NCI-H526 treated with DMSO at 0.1 percent for 48 hours (cell line): ENCODE measurements around the gene EFNA4.
"Not testable (repeated sequence)": the region's sequence is repeated elsewhere in the genome, so short reads cannot be mapped to it uniquely, and the experiment has no call there.

Source experiments
- DNase-seq: peaks from one replicate; lab custom pipeline; 2025; lab: John Stamatoyannopoulos, UW

Gene EFNA4

DNA sequence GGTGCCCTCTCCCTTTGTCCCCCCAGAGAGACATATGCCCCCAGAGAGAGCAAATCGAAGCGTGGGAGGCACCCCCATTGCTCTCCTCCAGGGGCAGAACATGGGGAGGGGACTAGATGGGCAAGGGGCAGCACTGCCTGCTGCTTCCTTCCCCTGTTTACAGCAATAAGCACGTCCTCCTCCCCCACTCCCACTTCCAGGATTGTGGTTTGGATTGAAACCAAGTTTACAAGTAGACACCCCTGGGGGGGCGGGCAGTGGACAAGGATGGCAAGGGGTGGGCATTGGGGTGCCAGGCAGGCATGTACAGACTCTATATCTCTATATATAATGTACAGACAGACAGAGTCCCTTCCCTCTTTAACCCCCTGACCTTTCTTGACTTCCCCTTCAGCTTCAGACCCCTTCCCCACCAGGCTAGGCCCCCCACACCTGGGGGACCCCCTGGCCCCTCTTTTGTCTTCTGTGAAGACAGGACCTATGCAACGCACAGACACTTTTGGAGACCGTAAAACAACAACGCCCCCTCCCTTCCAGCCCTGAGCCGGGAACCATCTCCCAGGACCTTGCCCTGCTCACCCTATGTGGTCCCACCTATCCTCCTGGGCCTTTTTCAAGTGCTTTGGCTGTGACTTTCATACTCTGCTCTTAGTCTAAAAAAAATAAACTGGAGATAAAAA, 23.5 kb downstream of the EFNA4 start:
- no peak for DNase-seq

DNA sequence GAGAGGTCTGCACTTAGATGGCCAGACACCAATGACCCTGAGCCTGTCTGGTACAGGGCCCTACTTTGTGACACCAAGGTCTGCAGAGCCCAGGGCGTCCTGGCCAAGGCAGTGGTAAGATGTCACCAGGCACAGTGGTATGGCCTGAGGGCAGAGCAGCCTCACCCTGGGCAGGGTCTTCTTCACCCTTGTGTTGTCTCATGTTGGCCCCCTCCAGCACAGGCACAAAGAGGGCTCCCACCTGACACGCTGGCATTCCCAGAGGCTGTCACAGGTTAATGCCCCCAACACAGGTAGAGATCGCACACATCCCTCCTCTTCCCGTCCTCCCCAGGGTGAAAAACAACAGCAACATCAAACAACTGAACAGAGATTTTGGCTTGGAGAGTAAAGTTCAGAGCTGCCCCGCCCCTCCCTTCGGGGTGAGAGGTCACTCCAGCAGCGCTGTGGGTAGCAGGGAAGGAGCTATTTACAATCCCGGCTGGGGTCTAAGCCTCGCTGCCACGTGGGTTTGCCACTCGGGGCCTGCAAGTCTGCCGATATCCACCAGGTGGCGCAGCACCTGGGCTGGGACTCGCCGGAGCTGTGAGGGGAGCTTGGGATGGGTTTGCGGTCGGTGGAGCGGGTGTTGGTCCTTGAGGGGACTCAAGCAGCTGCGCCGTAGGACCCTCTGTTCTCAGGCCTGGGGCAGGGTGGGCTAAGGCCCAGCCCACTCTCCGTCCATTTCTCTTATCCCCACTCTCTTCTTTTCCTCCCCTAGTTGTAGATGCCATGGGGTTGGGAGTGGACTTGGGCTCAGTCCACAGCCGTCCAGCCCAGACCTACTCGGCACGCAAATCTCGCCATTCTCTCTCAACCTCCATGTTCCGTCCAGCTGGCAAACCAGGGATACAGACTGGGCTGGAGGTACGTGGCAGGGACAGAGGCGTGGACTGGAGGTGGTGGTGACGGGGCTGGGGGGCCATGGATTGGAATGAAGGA, 27.8 kb downstream of the EFNA4 start:
- DNase-seq = peak; percentile 83

DNA sequence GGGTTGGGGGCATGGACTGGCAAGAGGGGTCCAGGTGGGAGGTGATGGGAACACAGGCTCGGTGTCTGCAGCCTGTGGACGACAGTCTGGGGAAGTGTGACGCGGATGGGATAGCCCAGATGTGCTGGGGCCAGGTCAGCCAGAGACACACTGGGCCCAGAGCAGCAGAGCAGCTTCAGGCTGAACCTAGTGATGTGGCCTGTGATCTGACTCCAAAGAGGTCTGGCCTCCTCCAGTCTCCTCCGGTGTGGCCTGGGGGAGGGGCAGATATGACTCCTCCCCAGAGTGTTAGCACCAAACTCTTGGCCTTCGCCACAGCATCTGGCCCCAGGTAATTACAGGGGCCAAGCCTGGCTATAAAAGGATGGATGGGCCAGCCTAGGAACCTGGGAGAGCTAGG, 28.6 kb downstream of the EFNA4 start:
- DNase-seq = no peak

DNA sequence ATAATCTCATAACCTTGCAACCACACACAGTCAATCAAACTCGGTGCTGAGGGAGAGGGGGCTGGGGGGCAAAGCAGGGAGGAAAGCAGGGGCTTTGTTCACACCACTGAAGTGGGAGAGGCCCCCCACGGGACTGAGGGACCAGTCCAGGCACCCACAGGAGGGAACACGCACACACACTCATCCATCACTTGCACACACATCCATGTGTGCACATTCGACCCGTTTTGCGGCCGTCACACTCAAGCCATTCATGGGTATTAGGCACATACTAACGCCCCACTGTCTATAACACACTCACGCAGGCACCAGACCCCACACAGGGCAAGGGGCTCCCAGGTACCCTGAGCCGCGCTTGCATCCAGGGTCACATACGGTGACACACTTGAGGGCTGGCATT, 29.1 kb downstream of the EFNA4 start:
- DNase-seq = no peak

DNA sequence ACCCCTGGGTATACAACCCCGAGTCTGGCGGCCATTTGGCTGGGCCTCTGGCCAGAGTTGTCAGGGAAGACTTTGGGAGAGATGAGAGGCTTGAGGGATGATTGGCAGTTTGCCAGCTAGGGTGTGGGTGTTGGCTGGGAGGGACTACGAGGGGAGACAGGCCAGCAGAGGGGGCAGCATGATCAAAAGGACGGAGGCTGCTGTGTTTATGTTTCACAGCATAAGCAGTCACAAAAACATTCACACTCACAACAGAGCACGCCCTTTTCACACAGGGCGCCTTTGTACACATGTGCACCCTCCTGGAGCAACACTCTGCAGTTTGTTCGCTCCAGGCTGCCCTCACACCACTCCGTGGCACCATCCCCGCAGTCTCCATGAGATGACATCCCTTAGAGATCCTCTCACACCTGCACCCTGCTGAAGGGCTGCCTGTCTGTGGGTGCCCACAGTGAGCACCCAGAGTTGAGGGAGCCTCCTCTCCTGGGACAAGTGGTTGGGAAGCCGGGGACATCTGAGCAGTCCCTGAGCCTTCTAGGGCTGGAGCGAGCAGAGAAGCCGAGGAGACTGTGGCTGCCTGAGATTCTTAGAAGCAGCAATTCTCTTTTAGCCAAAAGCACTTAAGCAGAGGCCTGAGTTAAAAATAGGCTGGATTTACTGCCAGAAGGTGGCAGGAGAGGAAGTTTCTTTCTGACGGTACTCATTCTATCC, 30.5 kb downstream of the EFNA4 start:
- DNase-seq = peak; percentile 85

DNA sequence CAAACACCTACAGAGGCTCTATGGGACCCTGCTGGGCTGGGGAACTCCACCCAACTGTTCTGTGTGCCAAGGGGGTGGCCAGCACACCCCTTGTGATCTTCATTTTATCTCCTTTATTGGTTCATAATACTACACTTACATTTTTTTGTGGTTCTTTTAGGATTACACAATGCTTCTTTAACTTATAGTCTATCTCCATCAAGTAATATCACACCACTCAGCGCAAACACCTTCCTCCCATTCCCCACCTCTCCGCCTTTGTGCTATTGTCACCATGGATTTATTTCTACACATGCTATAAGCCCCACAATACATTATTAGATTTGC, 31.0 kb downstream of the EFNA4 start:
- DNase-seq = no peak

DNA sequence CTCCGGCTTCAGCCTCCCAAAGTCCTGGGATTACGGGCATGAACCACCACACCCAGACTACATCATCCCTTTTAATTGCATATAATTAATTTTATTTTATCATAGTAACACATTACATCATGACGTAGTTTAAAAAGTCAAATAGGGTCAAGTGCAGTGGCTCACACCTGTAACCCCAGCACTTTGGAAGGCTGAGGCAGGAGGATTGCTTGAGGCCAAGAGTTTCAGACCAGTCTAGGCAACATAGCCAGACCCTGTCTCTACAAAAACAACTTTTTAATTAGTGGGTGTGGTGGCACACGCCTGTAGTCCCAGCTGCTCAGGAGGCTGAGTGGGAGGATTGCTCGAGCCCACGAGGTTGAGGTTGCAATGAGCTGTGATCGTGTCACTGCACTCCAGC, 35.8 kb downstream of the EFNA4 start:
- DNase-seq = no peak

DNA sequence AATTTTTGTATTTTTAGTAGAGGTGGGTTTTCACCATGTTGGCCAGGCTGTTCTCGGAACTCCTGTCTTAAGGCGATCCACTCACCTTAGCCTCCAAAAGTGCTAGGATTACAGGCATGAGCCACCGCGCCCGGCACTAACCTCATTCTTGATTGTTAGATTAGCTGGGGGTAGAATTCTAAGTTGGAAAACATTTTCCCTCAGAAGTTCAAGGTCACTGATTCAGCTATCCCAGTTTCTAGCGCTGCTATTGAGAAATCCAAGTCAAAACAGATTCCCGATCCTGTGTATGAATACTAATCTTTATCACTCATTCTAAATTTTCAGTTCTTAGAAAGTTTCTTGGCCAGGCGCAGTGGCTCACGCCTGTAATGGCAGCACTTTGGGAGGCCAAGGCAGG, 39.8 kb downstream of the EFNA4 start:
- DNase-seq = no peak

DNA sequence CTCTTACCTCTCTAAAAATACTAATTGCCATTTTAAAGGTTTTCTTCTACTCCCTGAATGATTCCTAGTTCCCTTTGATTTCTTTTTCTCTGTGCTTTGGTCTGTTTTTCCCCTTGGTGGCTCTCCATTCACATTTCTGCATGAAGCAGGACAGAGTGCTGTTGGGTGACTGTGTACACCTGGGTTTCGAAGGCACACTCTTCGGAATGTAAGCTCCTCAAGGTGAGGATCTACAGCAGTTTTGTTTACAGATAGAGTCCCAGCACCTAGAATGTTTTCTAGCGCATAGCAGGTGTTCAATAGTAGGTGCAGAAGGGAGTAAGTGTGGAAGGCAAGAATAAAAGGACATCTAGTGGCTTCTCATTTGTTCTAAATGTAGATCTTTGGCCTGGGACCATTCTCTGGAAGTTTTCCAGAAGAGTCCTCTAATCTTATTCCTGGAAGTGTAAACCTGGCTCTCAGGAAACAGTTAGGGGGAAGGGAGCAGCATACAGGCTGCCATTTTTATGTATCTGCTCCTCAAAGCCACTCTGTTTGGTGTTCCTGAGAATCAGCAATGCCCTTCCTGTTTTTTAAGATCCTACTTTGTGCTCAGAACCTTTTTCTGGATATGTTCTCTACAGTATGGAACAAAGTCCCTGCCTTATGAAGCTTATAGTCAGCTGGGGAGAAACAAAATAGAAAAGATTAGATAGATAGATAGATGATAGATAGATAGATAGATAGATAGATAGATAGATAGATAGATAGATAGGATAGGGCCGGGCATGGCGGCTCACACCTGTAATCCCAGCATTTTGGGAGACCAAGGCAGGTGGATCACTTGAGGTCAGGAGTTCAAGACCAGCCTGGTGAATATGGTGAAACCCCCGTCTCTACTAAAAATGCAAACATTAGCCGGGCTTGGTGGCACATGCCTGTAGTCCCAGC, 41.3 kb downstream of the EFNA4 start:
- no peak for DNase-seq

DNA sequence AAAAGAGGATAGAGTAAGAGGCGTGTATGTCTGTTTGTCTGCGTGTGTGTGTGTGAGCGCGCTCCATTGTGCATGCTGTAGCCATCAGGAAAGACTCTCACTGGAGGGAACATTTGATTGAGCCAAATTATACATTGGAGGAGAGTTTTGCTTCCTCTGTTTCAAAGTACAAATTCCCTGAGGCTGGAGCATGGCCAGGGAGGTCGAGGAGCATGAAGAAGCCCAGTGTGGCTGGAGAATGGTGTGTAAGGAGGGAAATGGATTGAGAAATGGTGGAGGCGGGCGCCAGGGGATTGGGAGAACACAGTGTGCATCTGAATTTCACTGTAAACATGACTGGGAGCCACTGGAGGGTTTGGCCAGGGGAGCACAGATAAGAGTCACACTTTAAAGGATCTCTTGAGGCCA, 42.1 kb downstream of the EFNA4 start:
- no peak for DNase-seq

DNA sequence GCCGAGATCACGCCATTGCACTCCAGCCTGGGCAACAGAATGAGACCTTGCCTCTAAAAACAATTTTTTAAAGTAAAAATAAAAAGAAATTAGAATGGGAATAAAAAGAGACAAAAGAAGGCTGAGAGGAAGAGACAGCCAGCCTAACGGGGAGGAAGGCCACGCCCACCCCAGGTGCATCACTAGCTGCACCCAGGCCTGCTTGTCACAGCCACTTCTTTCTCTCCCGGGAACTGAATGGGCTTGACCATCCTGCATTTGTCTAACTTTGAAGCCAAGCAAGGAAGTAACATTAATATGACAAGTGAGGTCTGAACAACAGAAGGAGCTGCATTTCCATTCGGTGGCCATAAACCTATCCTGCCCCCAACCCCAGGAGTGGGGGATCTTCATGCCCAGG, 43.3 kb downstream of the EFNA4 start:
- no peak for DNase-seq

DNA sequence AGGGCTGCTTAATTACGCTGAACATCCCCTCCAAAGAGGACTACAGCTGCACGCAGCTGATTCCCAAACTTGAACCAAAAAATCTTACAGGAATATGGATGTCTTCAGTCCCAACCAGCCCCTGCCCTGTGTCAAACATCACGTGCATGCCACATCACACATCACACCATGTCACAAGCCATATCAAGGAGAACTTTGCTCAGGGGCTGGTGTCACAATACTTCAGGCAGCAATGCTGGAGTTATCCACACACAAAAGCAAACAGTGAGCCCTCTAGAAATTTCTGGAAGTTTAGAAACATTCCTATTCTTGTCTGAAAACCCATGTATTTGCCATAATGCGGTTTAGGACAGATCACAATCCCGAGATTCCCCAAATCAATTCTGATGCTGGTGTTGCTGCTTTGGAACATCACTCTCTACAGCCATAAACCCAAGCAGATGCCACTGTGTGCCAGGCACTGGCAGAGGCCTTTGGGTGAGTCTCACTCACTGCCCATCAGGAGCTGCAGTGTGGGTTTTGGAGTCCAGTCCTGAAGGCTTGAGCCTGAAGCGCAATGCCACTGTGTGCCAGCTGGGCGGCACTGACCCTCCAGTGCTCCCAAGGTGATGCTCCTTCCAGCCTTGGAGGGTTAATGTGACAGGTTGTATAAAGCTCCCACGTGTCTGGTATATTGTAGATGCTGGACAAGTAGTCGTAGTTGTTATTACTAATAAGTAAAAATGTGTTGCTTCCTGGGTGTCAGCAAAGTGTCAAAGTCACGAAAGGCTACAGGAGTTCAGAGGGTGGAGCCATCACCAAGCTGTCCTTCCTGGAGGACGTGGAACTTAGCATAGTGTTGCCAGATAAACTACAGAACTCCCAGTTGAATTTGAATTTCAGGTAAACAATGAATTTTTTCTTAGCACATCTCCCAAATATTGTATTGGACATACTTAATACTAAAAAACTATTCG, 44.0 kb downstream of the EFNA4 start:
- DNase-seq = no peak

DNA sequence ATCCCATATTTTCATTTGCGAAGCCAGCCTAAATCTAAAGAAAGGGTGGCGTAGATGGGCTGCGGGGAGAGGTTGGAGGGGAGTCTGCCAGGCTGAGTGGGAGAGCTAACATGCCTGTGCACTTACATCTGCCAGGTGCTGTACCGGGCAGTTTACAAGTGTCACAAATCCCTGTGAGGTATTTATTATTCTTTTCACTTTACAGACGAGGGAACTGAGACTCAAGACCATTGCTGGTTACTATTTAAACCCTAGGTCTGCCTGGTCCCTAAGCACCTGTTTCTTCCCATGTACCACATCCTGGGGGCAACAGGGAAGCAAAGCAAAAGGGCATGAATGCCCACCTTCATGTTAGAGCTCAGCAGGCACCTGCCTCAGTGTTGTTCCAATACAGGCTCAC, 44.8 kb downstream of the EFNA4 start:
- DNase-seq = no peak

DNA sequence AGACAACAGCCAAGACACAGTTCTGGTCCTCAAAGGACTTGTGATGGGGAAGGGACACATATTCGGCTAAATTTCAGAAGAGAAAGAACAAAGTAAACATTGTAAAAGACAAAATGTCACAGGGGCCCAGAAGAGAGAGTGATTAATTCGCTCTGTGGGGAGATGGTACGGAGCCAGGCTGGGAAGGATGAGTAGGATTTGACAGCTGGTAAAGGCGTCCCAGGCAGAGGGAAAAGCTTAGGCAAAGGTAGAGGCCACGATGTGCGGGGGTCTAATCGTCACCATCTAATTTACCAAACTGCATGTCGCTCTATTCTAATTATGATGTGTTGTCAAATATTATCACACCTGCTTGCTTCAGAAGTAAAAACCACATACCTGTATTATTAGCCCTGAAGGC, 46.8 kb downstream of the EFNA4 start:
- DNase-seq = no peak

DNA sequence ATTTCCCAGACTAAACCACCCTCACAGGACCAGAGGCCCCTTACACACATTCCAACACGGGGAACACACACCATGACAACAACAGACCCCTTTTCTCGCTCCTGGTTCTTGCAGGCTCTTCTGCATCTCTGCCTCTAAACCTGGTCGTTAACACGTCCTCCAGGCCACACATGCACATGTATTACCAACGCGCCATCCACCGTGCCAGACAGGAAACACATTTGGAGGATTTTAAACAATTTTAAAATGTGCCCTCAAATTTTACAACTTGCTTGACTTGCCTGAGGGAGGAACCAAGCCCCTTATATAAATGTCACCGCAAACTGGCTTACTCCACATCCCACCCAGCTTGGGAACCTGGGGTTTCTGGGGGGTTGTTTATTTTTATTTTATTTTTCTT, 47.3 kb downstream of the EFNA4 start:
- DNase-seq = no peak

DNA sequence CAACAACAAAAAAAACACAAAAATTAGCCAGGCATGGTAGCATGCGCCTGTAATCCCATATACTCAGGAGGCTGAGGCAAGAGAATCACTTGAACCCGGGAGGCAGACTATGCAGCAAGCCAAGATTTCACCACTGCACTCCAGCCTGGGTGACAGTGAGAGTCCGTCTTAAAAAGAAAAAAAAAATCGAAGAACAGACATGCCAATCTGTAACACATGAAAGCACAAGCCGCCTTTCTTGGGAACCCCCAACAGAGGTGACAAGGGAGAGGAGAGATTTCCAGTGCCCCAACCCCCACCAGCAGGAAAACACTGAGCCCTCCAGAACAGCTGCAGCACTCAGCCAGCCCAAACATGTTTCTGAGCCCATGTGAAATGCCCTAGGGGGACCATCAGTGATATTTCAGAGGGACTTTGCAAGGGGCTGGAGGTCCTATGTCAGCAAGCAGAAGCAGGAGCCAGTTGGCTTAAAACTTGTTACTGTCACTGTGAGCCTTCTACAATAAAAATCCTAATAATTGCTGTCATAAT, 50.0 kb downstream of the EFNA4 start:
- DNase-seq = peak; percentile 36

DNA sequence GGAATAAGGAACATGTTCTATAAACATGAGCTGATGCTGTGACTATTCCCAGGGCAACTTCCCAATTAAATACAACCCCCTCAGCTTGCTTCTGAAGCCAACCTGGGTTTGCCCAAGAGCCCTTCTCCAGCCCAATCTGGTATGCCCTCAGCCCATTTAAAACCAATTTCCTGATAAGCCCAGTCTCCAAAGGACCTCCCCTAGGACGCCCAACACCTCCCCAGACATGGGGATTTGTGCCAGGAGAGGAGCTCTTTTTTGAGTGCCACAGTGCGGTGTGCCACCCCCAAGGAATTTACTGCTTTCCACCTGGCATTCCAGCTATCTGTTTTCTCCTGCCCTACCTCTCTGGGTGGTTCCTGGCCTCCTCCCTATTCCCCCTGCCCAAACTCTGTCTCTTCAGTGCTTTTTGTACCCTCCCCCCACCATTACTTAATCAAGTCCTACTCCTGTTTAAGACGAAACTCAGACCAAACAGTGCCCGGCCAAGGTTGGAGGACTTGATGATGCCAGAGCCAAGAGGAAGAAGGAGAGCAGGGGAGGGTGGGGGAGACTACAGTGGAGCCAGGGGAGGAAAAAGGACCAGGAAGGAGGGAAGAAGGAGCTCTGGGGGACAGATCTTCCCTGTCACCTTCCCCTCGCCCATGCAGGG, 52.7 kb downstream of the EFNA4 start:
- no peak for DNase-seq

DNA sequence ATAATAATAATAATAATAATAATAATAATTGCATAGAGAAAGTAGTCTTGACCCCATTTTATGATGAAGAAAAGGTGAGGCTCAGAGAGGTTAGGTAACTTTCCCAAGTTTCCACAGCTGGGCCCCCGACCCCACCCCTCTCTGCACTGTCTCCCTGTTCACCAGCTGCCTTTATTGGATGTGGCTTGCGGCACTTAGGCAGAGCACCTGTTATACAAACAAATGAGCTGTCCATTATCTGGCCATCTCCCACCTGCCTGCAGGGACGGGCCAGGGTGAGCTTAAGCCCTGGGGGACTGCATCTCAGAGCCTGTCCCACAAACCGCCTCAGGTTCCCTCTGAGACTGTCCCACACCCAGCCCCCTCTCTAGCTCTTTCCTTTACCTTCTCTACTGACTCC, 54.1 kb downstream of the EFNA4 start:
- DNase-seq = peak; percentile 94

DNA sequence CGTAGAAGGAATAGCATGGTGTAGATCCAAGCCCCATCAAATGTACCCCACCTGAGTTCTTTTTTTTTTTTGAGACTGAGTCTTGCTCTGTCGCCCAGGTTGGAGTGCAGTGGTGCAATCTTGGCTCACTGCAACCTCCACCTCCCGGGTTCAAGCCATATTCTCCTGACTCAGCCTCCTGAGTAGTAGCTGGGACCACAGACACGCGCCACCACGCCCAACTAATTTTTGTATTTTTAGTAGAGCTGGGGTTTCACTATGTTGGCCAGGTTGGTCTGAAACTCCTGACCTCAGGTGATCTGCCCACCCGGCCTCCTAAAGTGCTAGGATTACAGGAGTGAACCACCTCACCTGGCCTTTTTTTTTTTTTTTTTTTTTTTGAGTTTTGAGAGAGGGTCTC, 54.5 kb downstream of the EFNA4 start:
- DNase-seq = not testable (repeated sequence)
